Upper lobe of right lung (tissue), 1 donor: ENCODE data around the gene GNAI2. TPM values are rescaled to one million over a fixed set of nuclear protein-coding genes. Genes with fewer than 3 reads are reported as not detected.
A peak's percentile ranks its signal among the peaks of the same experiment; 100 is the strongest.
"Not testable (repeated sequence)": the region's sequence is repeated elsewhere in the genome, so short reads cannot be mapped to it uniquely, and the experiment has no call there.

Experiments
- ATAC-seq: fragments of 200-7000 bp; cut with Tn5 transposase; one replicate; pipeline ENCODE4 v1.9.1; 2020; ENCODE audit warnings: mild to moderate bottlenecking, moderate library complexity
- DNase-seq: peaks from one replicate; pipeline ENCODE4 v3.0.0-alpha.2; 2020
- H3K27ac ChIP-seq: fragments of 200-600 bp; one replicate; pipeline ENCODE4 v1.8.0; 2022
- H3K27me3 ChIP-seq: fragments of 200-600 bp; one replicate; pipeline ENCODE4 v1.8.0; 2022; ENCODE audit warnings: mild to moderate bottlenecking
- H3K36me3 ChIP-seq: fragments of 200-600 bp; one replicate; pipeline ENCODE4 v1.8.0; 2022
- H3K4me1 ChIP-seq: fragments of 200-600 bp; one replicate; pipeline ENCODE4 v1.8.0; 2022
- H3K4me3 ChIP-seq: fragments of 200-600 bp; one replicate; pipeline ENCODE4 v1.8.0; 2022; ENCODE audit warnings: mild to moderate bottlenecking
- H3K9me3 ChIP-seq: fragments of 200-600 bp; one replicate; pipeline ENCODE4 v1.8.0; 2022
- CTCF ChIP-seq: fragments of 200-600 bp; IDR thresholded peaks from one replicate; pipeline ENCODE4 v1.8.0; 2022; ENCODE audit warnings: antibody characterized with exemption
- intact Hi-C: fragments of 100-400 bp; cut with DNase I; formaldehyde crosslinking; loops from one replicate; pipeline ENCODE4 v1.11.0; 2022
- total RNA-seq: library from RNA; stranded (reverse); fragmentation: NEBNext Ultra II Directional; extraction: Animal tissue kit (Norgen Biotek cat#: 25700); gene quantifications from one replicate; pipeline ENCODE4 v1.2.1, GENCODE V29; 2021
- donor health status: DM: no; HTN: yes; CAD: no; lungs with severe emphysema.

GNAI2 gene
- total RNA-seq, 1 donor from 2014 or later, result 321 TPM

DNA sequence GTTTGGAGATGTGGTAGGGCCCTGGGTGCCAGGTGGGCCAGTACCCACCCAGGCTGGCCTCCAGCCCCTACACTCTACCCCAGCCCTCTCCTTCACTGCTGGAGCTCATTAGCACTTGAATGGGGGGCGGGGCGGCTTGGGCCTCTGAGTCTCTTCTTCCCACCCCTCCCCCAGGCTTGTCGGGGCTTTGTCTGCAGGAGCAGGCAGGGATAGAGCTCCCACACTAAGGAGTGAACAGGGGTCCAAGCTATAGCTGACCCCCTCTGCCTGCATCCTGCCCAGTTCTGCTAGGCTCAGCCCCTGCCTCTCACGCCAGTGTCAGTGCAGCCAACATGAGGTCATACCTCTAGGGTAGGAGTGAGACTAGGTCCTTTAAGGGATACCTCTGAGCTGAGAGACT lies 5.2 kb downstream of the GNAI2 start:
- no peak for DNase-seq
- intact Hi-C loops, result no loop called here
- Histone ChIP-seq H3K36me3 (peaks cover 22% of the 10 kb centered on the region), H3K4me3 (no peak overlapping the region), H3K4me1 (peaks cover 80% of the 10 kb centered on the region), H3K27me3 (no peaks in the 10 kb centered on the region), H3K9me3 (no peaks in the 10 kb centered on the region), H3K27ac (peak overlapping the region; percentile 85)
- no peak for TF ChIP-seq CTCF
- no peak for ATAC-seq

- Histone ChIP-seq H3K27ac (peak overlapping the region; percentile 85), H3K27me3 (no peaks in the 10 kb centered on the region), H3K4me3 (peak overlapping the region; percentile 8), H3K36me3 (peaks cover 22% of the 10 kb centered on the region), H3K4me1 (peaks cover 87% of the 10 kb centered on the region), H3K9me3 (no peaks in the 10 kb centered on the region)
- intact Hi-C loops, result no loop called here
- no peak for TF ChIP-seq CTCF
- DNase-seq (no peak), ATAC-seq (no peak)
Observed at GRCh38 chr3:50241713-50242380, 5.8 kb downstream of the GNAI2 start.

GRCh38 chr3:50242381-50242770 lies 6.4 kb downstream of the GNAI2 start:
- Histone ChIP-seq H3K4me3 (peak overlapping the region; percentile 8), H3K27me3 (no peaks in the 10 kb centered on the region), H3K9me3 (no peaks in the 10 kb centered on the region), H3K27ac (peak overlapping the region; percentile 85), H3K4me1 (peaks cover 92% of the 10 kb centered on the region), H3K36me3 (peaks cover 22% of the 10 kb centered on the region)
- DNase-seq (no peak), ATAC-seq (no peak)
- TF ChIP-seq CTCF, result no peak
- intact Hi-C loops, result no loop called here

GRCh38 chr3:50242851-50243542 lies 7.0 kb downstream of the GNAI2 start:
- H3K36me3 ChIP-seq, result peaks cover 28% of the 10 kb centered on the region
- TF ChIP-seq CTCF, result no peak
- intact Hi-C loops, result no loop called here
- DNase-seq, result peak; percentile 88
- no peaks in the 10 kb centered on the region for H3K9me3 ChIP-seq
- H3K27me3 ChIP-seq, result no peaks in the 10 kb centered on the region
- H3K4me1 ChIP-seq, result peaks cover 98% of the 10 kb centered on the region
- peak overlapping the region; percentile 85 for H3K27ac ChIP-seq
- ATAC-seq, result peak; percentile 68
- H3K4me3 ChIP-seq, result peak overlapping the region; percentile 27

DNA sequence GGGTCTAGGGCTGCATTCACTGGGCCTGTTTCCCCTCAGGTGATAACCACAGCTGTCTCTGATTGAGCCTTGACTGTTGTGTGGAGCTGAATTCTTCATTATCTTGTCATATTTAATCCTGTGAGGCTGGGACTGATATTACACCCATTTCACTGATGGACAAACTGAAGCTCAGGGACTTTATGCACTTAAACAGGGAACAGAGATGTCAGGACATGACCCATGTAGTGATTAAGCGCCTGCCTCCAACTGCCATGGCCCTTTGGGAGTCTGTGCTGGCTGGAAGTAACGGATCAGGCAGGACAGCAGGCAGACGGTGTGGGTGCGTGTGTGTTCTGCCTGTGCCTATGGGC lies 7.5 kb downstream of the GNAI2 start:
- Histone ChIP-seq H3K36me3 (peaks cover 29% of the 10 kb centered on the region), H3K4me1 (peaks cover 100% of the 10 kb centered on the region), H3K27ac (peak overlapping the region; percentile 85), H3K27me3 (no peaks in the 10 kb centered on the region), H3K9me3 (no peaks in the 10 kb centered on the region), H3K4me3 (peak overlapping the region; percentile 27)
- DNase-seq (no peak), ATAC-seq (no peak)
- intact Hi-C loops, result no loop called here
- no peak for TF ChIP-seq CTCF

DNA sequence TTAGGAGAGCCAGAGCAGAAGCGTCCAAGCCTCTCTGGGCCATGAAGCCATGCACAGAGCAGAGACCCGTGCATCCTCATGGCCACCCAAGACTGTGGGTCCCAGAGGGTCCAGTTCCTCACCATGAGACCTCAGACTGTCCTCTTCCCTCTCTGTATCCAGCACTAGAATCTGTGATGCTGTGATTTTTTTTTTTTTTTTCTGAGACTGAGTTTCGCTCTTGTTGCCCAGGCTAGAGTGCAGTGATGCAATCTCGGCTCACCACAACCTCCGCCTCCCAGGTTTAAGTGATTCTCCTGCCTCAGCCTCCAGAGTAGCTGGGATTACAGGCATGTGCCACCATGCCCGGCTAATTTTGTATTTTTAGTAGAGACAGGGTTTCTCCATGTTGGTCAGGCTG lies 8.8 kb downstream of the GNAI2 start:
- H3K4me1 ChIP-seq, result peaks cover 100% of the 10 kb centered on the region
- DNase-seq, intact Hi-C loops, H3K4me3 ChIP-seq, ATAC-seq, H3K9me3 ChIP-seq, H3K27me3 ChIP-seq: not testable (repeated sequence)
- peak overlapping the region; percentile 85 for H3K27ac ChIP-seq
- H3K36me3 ChIP-seq, result peaks cover 20% of the 10 kb centered on the region
